Fibroblast of lung (primary cell): Measurements from ENCODE around the gene C1RL. TPM values are rescaled to one million over a fixed set of nuclear protein-coding genes. Genes with fewer than 3 reads are reported as not detected.

Experiments
- DNase-seq, 2 donors: peaks; one replicate each; pipeline versions ENCODE4 v3.0.0 to v3.0.0-alpha.2; 2010; ENCODE audit warnings: low read depth in 2 of 2
- H2AFZ ChIP-seq: 2 replicates; pipeline ENCODE4 v1.5.1; 2012; ENCODE audit warnings: low read length, control low read depth, inconsistent platforms
- H3K27ac ChIP-seq: 2 replicates; pipeline ENCODE4 v1.5.1; 2011; ENCODE audit warnings: low read length, control low read depth; ENCODE audit not compliant: insufficient read depth
- H3K27me3 ChIP-seq: 2 replicates; pipeline ENCODE4 v1.5.1; 2011; ENCODE audit warnings: mild to moderate bottlenecking, low read length; ENCODE audit not compliant: control insufficient read depth, insufficient read depth
- H3K36me3 ChIP-seq: 2 replicates; pipeline ENCODE4 v1.5.1; 2011; ENCODE audit warnings: low read length; ENCODE audit not compliant: control insufficient read depth, insufficient read depth
- H3K4me1 ChIP-seq: 2 replicates; pipeline ENCODE4 v1.5.1; 2011; ENCODE audit warnings: low read length; ENCODE audit not compliant: control insufficient read depth, insufficient read depth; ENCODE audit errors: extremely low read depth
- H3K4me2 ChIP-seq: 2 replicates; pipeline ENCODE4 v1.5.1; 2011; ENCODE audit warnings: low read length, control low read depth; ENCODE audit not compliant: insufficient read depth; ENCODE audit errors: extremely low read depth
- H3K4me3 ChIP-seq, 4 experiments: fragments of 200-600 bp in 1 of 4; sonication (generic) in 1 of 4; replicated peaks in 1 of 4; 2 replicates each; pipeline ENCODE4 v1.5.1; 2011 to 2016; ENCODE audit warnings: low read length in 4 of 4, low read depth in 3 of 4, mild to moderate bottlenecking in 3 of 4, control low read depth in 2 of 4, inconsistent platforms in 1 of 4, mixed read lengths in 1 of 4; ENCODE audit not compliant: insufficient read depth in 1 of 4; ENCODE audit errors: control extremely low read depth in 1 of 4
- H3K79me2 ChIP-seq: 2 replicates; pipeline ENCODE4 v1.5.1; 2012; ENCODE audit warnings: mild to moderate bottlenecking, low read length, inconsistent platforms; ENCODE audit not compliant: control insufficient read depth, insufficient read depth
- H3K9ac ChIP-seq: 2 replicates; pipeline ENCODE4 v1.5.1; 2011; ENCODE audit warnings: mild to moderate bottlenecking, low read length, control low read depth; ENCODE audit not compliant: insufficient read depth
- H3K9me3 ChIP-seq: 2 replicates; pipeline ENCODE4 v1.5.1; 2012; ENCODE audit warnings: low read depth, low read length; ENCODE audit not compliant: control insufficient read depth, insufficient read depth
- H4K20me1 ChIP-seq: 2 replicates; pipeline ENCODE4 v1.5.1; 2011; ENCODE audit warnings: low read length; ENCODE audit not compliant: control insufficient read depth, insufficient read depth; ENCODE audit errors: extremely low read depth
- EZH2 ChIP-seq: IDR thresholded peaks from 2 replicates; pipeline ENCODE4 v1.5.1; 2012; ENCODE audit warnings: low read length, control low read depth, mild to moderate bottlenecking; ENCODE audit errors: missing control alignments
- polyA plus RNA-seq, 2 donors: library from polyadenylated mRNA; depleted of rRNA in 1 of 2; stranded (reverse) in 1 of 2; unstranded in 1 of 2; fragments of >200 nt; gene quantifications; 2 replicates each; pipeline ENCODE4 v1.2.1, GENCODE V29; 2011 to 2012; ENCODE audit warnings: missing spikeins in 1 of 2
- total RNA-seq: library from RNA; depleted of rRNA; stranded (reverse); fragments of >200 nt; gene quantifications from 2 replicates; pipeline ENCODE4 v1.2.1, GENCODE V29; 2014
- TF ChIP-seq, protein P1 (sequence below), 2 donors: IDR thresholded peaks in 1 of 2; conservative IDR thresholded peaks in 1 of 2; 1 replicate in 1 of 2; 2 replicates in 1 of 2; pipeline ENCODE4 v1.5.1; 2011 to 2012; ENCODE audit warnings: low read length in 2 of 2, control low read depth in 1 of 2, inconsistent platforms in 1 of 2, low read depth in 1 of 2, mild to moderate bottlenecking in 1 of 2

The C1RL gene
- total and polyA plus RNA-seq, 2 donors (not counting 1 experiment from before 2014, with no cell fraction given) = 46.2 to 64.9 TPM

DNA sequence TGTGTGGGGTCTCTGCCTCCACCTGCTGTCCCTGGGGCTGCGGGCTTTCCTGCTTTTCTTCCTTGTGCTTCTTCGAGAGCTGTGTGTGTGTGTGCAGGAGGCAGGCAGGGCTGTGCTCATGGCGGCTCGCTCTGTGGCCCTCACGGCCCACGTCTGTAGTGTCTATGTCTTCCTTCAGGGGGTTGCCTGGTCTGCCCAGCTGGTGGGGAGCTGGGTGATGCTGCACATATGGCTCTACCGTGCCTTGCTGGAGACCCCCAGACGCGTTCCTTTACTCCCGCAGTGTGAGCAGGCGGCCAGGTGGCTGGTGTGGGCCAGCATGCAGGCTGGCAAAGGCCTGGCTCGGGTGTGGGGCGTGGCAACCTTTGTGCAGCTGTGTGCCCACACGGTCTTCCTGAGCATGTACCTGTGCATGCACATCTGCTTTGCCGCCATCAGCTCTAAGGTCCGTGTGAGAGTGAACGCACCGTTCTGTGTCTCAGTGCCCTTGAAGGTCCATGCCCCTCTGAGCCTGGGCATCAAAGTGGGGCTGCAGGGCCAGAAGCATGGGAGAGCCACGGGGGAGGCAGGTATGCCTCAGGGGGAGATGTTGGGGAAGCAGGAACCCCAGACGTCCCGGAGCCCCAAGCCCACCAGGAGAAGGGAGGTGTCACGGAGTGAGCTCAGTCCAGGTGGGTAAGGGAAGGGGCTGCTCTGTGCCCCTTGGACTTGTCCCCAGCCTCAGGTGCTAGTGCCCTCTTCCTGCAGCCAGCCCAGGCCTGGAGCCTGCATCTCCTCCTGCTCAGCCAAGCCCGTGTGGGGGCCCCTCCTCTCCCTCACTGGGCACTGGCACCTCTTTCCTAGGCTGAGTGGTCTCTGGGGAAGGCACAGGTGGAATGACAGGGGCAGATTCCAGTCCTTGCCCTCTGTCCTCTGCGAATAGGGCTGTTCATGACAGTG, 47.5 kb upstream of the C1RL start:
- H3K27me3 ChIP-seq = peaks cover 4% of the 10 kb centered on the region
- no peaks in the 10 kb centered on the region for H3K4me1 ChIP-seq
- no peaks in the 10 kb centered on the region for H3K36me3 ChIP-seq
- no peak overlapping the region for H3K4me2 ChIP-seq
- no peaks in the 10 kb centered on the region for H3K9me3 ChIP-seq
- no peak overlapping the region for H2AFZ ChIP-seq
- no peak overlapping the region for H3K27ac ChIP-seq
- no peak overlapping the region for H3K9ac ChIP-seq
- H3K79me2 ChIP-seq = no peaks in the 10 kb centered on the region
- no peaks in the 10 kb centered on the region for H4K20me1 ChIP-seq
- no peak overlapping the region for H3K4me3 ChIP-seq
- TF ChIP-seq, protein P1, sequence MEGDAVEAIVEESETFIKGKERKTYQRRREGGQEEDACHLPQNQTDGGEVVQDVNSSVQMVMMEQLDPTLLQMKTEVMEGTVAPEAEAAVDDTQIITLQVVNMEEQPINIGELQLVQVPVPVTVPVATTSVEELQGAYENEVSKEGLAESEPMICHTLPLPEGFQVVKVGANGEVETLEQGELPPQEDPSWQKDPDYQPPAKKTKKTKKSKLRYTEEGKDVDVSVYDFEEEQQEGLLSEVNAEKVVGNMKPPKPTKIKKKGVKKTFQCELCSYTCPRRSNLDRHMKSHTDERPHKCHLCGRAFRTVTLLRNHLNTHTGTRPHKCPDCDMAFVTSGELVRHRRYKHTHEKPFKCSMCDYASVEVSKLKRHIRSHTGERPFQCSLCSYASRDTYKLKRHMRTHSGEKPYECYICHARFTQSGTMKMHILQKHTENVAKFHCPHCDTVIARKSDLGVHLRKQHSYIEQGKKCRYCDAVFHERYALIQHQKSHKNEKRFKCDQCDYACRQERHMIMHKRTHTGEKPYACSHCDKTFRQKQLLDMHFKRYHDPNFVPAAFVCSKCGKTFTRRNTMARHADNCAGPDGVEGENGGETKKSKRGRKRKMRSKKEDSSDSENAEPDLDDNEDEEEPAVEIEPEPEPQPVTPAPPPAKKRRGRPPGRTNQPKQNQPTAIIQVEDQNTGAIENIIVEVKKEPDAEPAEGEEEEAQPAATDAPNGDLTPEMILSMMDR (conservative IDR thresholded peaks at IDR 0.05 in 1 of 2, IDR thresholded peaks at IDR 0.05 in 1 of 2; ENCODE audit: low read depth in 1 of 2, low read length in 2 of 2) = no peak
- no peak for TF ChIP-seq EZH2
- no peak for DNase-seq

DNA sequence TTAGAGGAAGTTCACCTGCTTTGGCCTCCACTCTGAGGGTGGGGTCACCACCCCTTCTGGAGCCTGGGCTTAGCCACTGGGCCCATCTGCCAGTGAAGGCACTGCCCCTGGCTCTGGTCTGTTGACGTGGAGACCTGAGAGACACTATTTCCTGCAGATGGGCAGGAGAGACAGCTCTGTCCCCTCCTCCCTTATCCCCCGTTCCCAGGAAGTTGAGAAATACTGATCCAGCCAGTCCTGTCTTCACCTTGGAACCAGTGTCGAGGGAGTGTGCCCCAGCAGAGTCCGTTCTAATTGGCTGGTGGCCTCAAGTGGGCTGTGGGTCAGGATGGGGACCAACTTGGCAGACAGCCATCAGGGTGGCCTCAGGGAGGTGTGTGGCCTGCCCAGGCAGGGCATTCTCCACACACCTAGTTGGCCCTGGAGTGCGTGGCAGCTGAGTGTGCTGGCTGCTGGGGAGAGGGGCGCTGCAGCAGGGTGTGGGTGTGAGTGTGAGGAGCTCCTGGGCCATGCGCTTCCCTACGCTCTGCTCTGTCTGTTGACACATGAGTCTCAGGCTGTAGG, 46.5 kb upstream of the C1RL start:
- TF ChIP-seq, protein P1 (conservative IDR thresholded peaks at IDR 0.05 in 1 of 2, IDR thresholded peaks at IDR 0.05 in 1 of 2; ENCODE audit: low read depth in 1 of 2, low read length in 2 of 2) = no peak
- no peak for TF ChIP-seq EZH2

DNA sequence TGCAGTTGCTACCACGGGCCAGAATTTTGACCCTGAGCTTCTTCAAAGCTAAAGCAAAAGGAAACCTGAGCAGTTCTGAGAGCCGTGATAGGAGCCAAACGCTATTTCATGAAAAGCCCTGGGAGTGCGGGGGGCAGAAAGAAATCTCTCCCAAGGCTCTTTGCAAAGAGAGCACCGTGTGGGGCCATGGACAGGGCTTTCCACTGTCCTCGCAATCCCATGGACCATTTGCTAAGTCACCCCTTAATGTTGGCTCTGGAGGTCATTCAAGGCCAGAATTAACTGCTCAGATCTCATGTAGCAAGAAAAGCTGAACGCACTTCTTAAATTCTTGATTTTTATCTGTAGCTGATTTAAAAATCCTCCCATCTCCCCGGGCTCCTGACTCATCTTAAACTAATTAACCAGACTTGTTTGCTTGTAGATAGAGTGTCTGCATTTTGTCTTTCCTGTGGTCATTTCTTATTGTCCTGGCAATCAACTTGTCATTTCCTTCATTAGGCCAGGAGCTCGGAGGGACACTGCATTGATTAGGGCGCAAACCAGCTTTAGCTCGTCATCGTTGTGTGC, 46.0 kb upstream of the C1RL start:
- Histone ChIP-seq H3K9ac (no peak overlapping the region), H3K36me3 (no peaks in the 10 kb centered on the region), H3K9me3 (no peaks in the 10 kb centered on the region), H3K4me2 (no peak overlapping the region), H3K4me3 (no peak overlapping the region), H3K27ac (no peak overlapping the region), H3K79me2 (no peaks in the 10 kb centered on the region), H3K4me1 (no peaks in the 10 kb centered on the region), H2AFZ (no peak overlapping the region), H3K27me3 (no peaks in the 10 kb centered on the region), H4K20me1 (no peaks in the 10 kb centered on the region)
- TF ChIP-seq, protein P1 (conservative IDR thresholded peaks at IDR 0.05 in 1 of 2, IDR thresholded peaks at IDR 0.05 in 1 of 2; ENCODE audit: low read depth in 1 of 2, low read length in 2 of 2) = no peak
- no peak for TF ChIP-seq EZH2
- DNase-seq = no peak

More for the DNA sequence above, 46.5 kb upstream of the C1RL start:
- Histone ChIP-seq H4K20me1 (no peaks in the 10 kb centered on the region), H3K9ac (no peak overlapping the region), H3K4me3 (no peak overlapping the region), H3K79me2 (no peaks in the 10 kb centered on the region), H3K4me1 (no peaks in the 10 kb centered on the region), H3K9me3 (no peaks in the 10 kb centered on the region), H3K27ac (no peak overlapping the region), H3K27me3 (no peaks in the 10 kb centered on the region), H3K36me3 (no peaks in the 10 kb centered on the region), H2AFZ (no peak overlapping the region), H3K4me2 (no peak overlapping the region)
- DNase-seq = no peak
